Brain microvascular endothelial cell (primary cell): ENCODE measurements around the gene SCLY.

Source experiments
- DNase-seq: peaks from one replicate; pipeline ENCODE4 v3.0.0-alpha.2; 2020
- H3K27ac ChIP-seq: fragments of 250-450 bp; sonication (Bioruptor Pico); 2 replicates; pipeline ENCODE4 v1.5.1; 2020; ENCODE audit warnings: mild to moderate bottlenecking, moderate library complexity
- H3K27me3 ChIP-seq: fragments of 250-450 bp; sonication (Bioruptor Pico); replicated peaks from 2 replicates; pipeline ENCODE4 v1.5.1; 2020; ENCODE audit warnings: mild to moderate bottlenecking
- H3K36me3 ChIP-seq: fragments of 250-450 bp; sonication (Bioruptor Pico); replicated peaks from 2 replicates; pipeline ENCODE4 v1.5.1; 2020; ENCODE audit warnings: mild to moderate bottlenecking
- H3K4me3 ChIP-seq: 2 replicates; pipeline ENCODE4 v1.5.1; 2011; ENCODE audit warnings: low read depth, mild to moderate bottlenecking, control low read depth, low read length, moderate library complexity
- CTCF ChIP-seq: IDR thresholded peaks from 2 replicates; pipeline ENCODE4 v1.5.1; 2011; ENCODE audit warnings: low read depth, mild to moderate bottlenecking, moderate library complexity, low read length, control low read depth, inconsistent platforms; ENCODE audit errors: missing control alignments
- in situ Hi-C: cut with HindIII; loops from 2 replicates; pipeline ENCODE4 v1.10.0; 2017; ENCODE audit warnings: low sequenced_read_pairs, low pct_ligation_motif_present

SCLY gene

GRCh38 chr2:238136820-238137537 lies 76.2 kb downstream of the SCLY start:
- H3K4me3 ChIP-seq: no peak overlapping the region
- no peak overlapping the region for H3K27ac ChIP-seq
- no peaks in the 10 kb centered on the region for H3K36me3 ChIP-seq
- H3K27me3 ChIP-seq: no peaks in the 10 kb centered on the region
- no peak for TF ChIP-seq CTCF
- peak; percentile 59 for DNase-seq
- in situ Hi-C loops: no loop called here

- DNase-seq: no peak
- no peak overlapping the region for H3K4me3 ChIP-seq
- no peak overlapping the region for H3K27ac ChIP-seq
- no peaks in the 10 kb centered on the region for H3K27me3 ChIP-seq
- TF ChIP-seq CTCF: no peak
- in situ Hi-C loops: no loop called here
- no peaks in the 10 kb centered on the region for H3K36me3 ChIP-seq
Measured at GRCh38 chr2:238137885-238138284, 77.1 kb downstream of the SCLY start.

- no peak for TF ChIP-seq CTCF
- H3K27me3 ChIP-seq: no peaks in the 10 kb centered on the region
- in situ Hi-C loops: no loop called here
- H3K27ac ChIP-seq: no peak within 1 kb of the TSS
- DNase-seq: no peak
- no peaks in the 10 kb centered on the region for H3K36me3 ChIP-seq
- H3K4me3 ChIP-seq: no peak within 1 kb of the TSS
Measured at GRCh38 chr2:238138331-238139195, 77.8 kb downstream of the SCLY start, which contains the start of gene KLHL30. Gene KLHL30, plus strand, starts transcription at chr2:238138668. Its CDS starts 2,087 bp downstream, at chr2:238140755.

- Histone ChIP-seq H3K27ac (no peak overlapping the region), H3K27me3 (no peaks in the 10 kb centered on the region), H3K36me3 (no peaks in the 10 kb centered on the region), H3K4me3 (no peak overlapping the region)
- no peak for DNase-seq
- TF ChIP-seq CTCF: peak; percentile 58
- in situ Hi-C loops: no loop called here
Measured at GRCh38 chr2:238139196-238140039, 78.6 kb downstream of the SCLY start.

GRCh38 chr2:238140040-238140439 lies 79.2 kb downstream of the SCLY start:
- Histone ChIP-seq H3K4me3 (no peak overlapping the region), H3K27me3 (no peaks in the 10 kb centered on the region), H3K27ac (no peak overlapping the region), H3K36me3 (no peaks in the 10 kb centered on the region)
- no peak for DNase-seq
- no peak for TF ChIP-seq CTCF
- in situ Hi-C loops: no loop called here
